Mucosa of descending colon (tissue), 3 donors: ENCODE results near the gene GMDS. TPM values are rescaled to one million over a fixed set of nuclear protein-coding genes. Genes with fewer than 3 reads are reported as not detected.

ENCODE experiments used
- ATAC-seq: fragments of 200-7000 bp; cut with Tn5 transposase; one replicate; pipeline ENCODE4 v1.9.1; 2020; ENCODE audit warnings: mild to moderate bottlenecking, moderate library complexity
- DNase-seq, 3 donors: peaks; one replicate each; pipeline ENCODE4 v3.0.0-alpha.2; 2020
- H3K36me3 ChIP-seq: fragments of 200-600 bp; one replicate; pipeline ENCODE4 v1.8.0; 2021; ENCODE audit warnings: low read depth, mild to moderate bottlenecking
- H3K4me1 ChIP-seq: fragments of 200-600 bp; one replicate; pipeline ENCODE4 v1.8.0; 2021; ENCODE audit warnings: low read depth, mild to moderate bottlenecking
- H3K4me3 ChIP-seq: fragments of 200-600 bp; one replicate; pipeline ENCODE4 v1.8.0; 2021; ENCODE audit warnings: mild to moderate bottlenecking
- H3K9me3 ChIP-seq: fragments of 200-600 bp; one replicate; pipeline ENCODE4 v1.8.0; 2021; ENCODE audit warnings: mild to moderate bottlenecking
- intact Hi-C, 2 donors: fragments of 100-400 bp; cut with DNase I in 1 of 2; cut with micrococcal nuclease in 1 of 2; formaldehyde crosslinking; loops; one replicate each; pipeline versions ENCODE4 v1.11.0 to v1.11.1; 2022; cut with DNase I, micrococcal nuclease
- total RNA-seq, 3 donors: library from RNA; stranded (reverse); fragmentation: NEBNext Ultra II Directional in 2 of 3; extraction: Animal tissue kit (Norgen Biotek cat#: 25700) in 2 of 3; gene quantifications; one replicate each; pipeline versions ENCODE4 v1.2.1 to v1.2.4, GENCODE V29; 2021 to 2023
- TF ChIP-seq, protein P1 (sequence below): fragments of 200-600 bp; IDR thresholded peaks from one replicate; pipeline ENCODE4 v1.8.0; 2022; ENCODE audit warnings: antibody characterized with exemption, mild to moderate bottlenecking
- donor health status: DM: no; HTN: no; CAD: no; lungs with moderate emphysema.
- donor health status: DM: no; HTN: no; CAD: no.
- donor health status: DM: no; HTN: yes; CAD: no.

The GMDS gene
- total RNA-seq, 3 donors from 2014 or later: 68.0 to 228 (median 135) TPM

DNA sequence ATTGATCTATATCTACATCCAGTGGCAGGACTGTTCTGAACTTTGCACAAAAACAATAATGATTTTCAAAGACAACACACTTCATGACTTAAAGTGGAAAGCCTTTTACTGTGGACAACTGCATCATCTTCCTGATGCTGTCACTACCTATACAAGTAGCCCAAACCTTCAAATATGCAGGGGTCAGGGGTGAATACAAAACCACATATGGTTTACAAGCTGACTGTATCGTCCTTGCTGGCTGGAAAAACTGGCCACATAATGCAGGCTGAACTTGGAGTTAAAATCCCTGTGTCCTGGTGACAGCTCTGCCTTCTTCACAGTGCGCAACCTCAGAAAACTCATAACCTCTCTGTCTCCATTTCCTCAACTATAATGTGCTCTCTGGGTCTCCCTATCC is 128.9 kb downstream of the GMDS start:
- no peak for ATAC-seq

DNA sequence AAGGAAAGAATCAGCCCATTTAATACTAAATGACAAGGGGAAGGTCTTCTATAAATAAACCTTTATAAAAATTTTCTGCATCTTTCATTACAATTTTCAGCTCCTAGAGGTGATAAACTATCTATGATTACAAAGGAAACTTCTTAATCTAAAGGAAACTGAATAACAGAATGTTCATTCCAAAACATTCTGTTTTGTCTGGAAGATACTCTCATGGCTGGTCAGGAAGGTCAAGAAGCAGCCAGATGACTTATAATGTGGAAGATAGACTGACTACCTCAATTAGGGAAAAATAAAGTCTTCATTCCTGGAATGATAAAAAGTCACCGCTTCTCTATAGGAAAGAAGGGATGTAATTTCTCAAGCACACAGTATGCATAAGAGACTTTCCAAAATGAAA is 131.3 kb downstream of the GMDS start:
- Histone ChIP-seq H3K4me1 (no peaks in the 10 kb centered on the region), H3K9me3 (no peaks in the 10 kb centered on the region), H3K36me3 (no peaks in the 10 kb centered on the region), H3K4me3 (no peak overlapping the region)
- no peak for DNase-seq
- intact Hi-C loops: no loop called here
- ATAC-seq: no peak
- TF ChIP-seq, protein P1, sequence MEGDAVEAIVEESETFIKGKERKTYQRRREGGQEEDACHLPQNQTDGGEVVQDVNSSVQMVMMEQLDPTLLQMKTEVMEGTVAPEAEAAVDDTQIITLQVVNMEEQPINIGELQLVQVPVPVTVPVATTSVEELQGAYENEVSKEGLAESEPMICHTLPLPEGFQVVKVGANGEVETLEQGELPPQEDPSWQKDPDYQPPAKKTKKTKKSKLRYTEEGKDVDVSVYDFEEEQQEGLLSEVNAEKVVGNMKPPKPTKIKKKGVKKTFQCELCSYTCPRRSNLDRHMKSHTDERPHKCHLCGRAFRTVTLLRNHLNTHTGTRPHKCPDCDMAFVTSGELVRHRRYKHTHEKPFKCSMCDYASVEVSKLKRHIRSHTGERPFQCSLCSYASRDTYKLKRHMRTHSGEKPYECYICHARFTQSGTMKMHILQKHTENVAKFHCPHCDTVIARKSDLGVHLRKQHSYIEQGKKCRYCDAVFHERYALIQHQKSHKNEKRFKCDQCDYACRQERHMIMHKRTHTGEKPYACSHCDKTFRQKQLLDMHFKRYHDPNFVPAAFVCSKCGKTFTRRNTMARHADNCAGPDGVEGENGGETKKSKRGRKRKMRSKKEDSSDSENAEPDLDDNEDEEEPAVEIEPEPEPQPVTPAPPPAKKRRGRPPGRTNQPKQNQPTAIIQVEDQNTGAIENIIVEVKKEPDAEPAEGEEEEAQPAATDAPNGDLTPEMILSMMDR: no peak

More for the DNA sequence above, 128.9 kb downstream of the GMDS start:
- no peak overlapping the region for H3K4me3 ChIP-seq
- no peaks in the 10 kb centered on the region for H3K36me3 ChIP-seq
- TF ChIP-seq, protein P1: no peak
- H3K9me3 ChIP-seq: no peaks in the 10 kb centered on the region
- no peak for DNase-seq
- no peaks in the 10 kb centered on the region for H3K4me1 ChIP-seq
- intact Hi-C loops: no loop called here

DNA sequence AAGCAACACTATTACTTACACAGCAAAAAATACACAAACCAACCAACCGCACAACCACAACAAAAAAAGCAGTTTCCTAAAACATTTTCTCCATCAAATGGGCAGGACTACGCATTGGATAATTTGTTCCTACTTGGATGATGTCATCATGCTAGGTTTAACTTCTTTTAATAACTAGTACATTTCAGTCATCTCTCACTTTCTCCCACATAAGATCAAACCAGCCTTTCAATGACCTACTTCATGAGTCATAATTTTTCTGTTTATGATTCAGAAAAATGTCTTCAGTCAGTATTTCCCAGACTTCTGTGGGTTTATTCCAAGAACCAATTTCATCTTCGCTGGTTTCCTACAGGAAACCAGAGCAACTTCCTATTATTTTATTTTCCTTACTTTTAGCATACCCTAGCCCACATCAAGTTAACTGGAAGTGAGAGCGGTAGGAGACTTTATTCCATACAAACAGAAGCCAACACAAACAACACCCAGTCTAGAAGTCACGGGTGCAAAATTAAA is 134.2 kb downstream of the GMDS start:
- TF ChIP-seq, protein P1: no peak
- H3K4me3 ChIP-seq: no peak overlapping the region
- DNase-seq: no peak
- no peaks in the 10 kb centered on the region for H3K4me1 ChIP-seq
- no peaks in the 10 kb centered on the region for H3K36me3 ChIP-seq
- ATAC-seq: no peak
- no peaks in the 10 kb centered on the region for H3K9me3 ChIP-seq
- intact Hi-C loops: no loop called here

DNA sequence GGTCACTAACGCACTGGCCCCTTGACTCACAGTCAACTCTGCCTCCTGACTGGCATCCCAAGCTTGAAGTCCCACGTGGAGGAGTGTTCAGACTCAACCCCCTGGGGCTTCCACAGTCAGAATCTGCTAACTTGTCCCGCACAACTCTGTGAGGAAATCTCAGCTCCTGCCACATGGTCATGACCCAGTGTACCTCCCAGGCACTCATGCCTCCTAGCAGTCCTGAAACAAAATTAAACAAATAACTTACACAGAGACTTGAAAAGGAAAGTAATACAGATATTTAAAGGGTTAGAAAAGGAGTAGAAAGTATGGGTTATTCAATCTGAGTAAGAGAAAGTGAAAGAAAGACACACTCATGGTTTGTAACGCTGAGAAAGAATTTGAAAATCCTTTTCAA is 134.9 kb downstream of the GMDS start:
- no peaks in the 10 kb centered on the region for H3K36me3 ChIP-seq
- H3K4me1 ChIP-seq: no peaks in the 10 kb centered on the region
- DNase-seq (no peak), ATAC-seq (no peak)
- H3K4me3 ChIP-seq: no peak overlapping the region
- TF ChIP-seq, protein P1: no peak
- intact Hi-C loops: no loop called here
- no peaks in the 10 kb centered on the region for H3K9me3 ChIP-seq

DNA sequence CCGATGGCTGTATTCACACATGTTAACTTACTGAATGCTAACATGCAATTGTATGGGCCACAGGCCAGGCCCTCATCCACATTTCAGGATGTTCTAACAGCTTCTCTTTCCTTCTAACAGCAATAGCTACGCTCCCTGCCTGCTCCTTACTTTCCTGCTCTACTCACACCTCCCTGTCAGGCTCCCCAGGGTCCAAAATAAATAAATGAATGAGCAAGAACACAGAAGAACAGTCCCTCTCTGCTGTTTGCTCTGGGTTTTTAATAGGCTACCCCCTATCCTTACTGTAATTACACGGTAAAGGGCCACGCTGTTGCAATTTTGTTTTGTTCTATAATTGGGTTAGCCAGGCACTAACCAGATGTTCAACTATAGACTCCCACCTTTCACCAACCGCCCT is 135.6 kb downstream of the GMDS start:
- Histone ChIP-seq H3K9me3 (no peaks in the 10 kb centered on the region), H3K4me1 (no peaks in the 10 kb centered on the region), H3K36me3 (no peaks in the 10 kb centered on the region), H3K4me3 (no peak overlapping the region)
- TF ChIP-seq, protein P1: no peak
- intact Hi-C loops: loop anchor here in 1 of 2 donors (10.0 kb wide), 1 partner anchor 505 kb away; the partner anchor contains the start of gene FOXC1
- DNase-seq (no peak), ATAC-seq (no peak)
